Activated naive CD4-positive, alpha-beta T cell treated with anti-CD3 and anti-CD28 coated beads, Interleukin-2, amount 10 ng/mL, durations not matched to agents 7 days and 5 days (primary cell): ENCODE measurements around the gene SECTM1.
"Not testable (repeated sequence)": the region's sequence is repeated elsewhere in the genome, so short reads cannot be mapped to it uniquely, and the experiment has no call there.

Source experiments
- CTCF ChIA-PET: fragments of 350-600 bp; sonication (Branson Sonifier 250); formaldehyde crosslinking; loops from one replicate; lab custom pipeline; 2021; ENCODE audit warnings: antibody characterized with exemption; lab: Charles Lee
- DNase-seq: peaks from one replicate; pipeline ENCODE4 v3.0.0-alpha.2; 2020
- H3K27ac Mint-ChIP-seq: one replicate; pipeline ENCODE4 v1.8.0; 2021; ENCODE audit warnings: mild to moderate bottlenecking, moderate library complexity, mixed read lengths
- H3K27me3 Mint-ChIP-seq: one replicate; pipeline ENCODE4 v1.8.0; 2021; ENCODE audit warnings: mild to moderate bottlenecking, mixed read lengths
- H3K36me3 Mint-ChIP-seq: one replicate; pipeline ENCODE4 v1.8.0; 2021; ENCODE audit warnings: mixed read lengths
- H3K4me1 Mint-ChIP-seq: one replicate; pipeline ENCODE4 v1.8.0; 2021; ENCODE audit warnings: mixed read lengths
- H3K4me3 Mint-ChIP-seq: one replicate; pipeline ENCODE4 v1.8.0; 2021; ENCODE audit warnings: mild to moderate bottlenecking, moderate library complexity, mixed read lengths
- H3K9me3 Mint-ChIP-seq: one replicate; pipeline ENCODE4 v1.8.0; 2021; ENCODE audit warnings: mixed read lengths

The SECTM1 gene

DNA sequence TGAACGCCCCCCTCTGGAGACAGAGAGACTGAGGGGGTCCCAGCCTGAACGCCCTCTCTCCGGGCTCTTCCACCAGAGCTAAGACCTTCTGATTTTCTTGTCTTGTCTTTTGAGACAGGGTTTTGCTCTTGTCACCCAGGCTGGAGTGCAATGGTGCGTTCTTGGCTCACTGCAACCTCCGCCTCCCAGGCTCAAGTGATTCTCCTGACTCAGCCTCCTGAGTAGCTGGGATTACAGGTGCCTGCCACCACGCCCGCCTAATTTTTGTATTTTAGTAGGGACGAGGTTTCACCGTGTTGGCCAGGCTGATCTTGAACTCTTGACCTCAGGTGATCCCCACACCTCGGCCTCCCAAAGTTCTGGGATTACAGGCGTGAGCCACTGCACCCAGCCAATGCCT is 14.4 kb upstream of the SECTM1 start:
- peaks cover 58% of the 10 kb centered on the region for H3K27me3 Mint-ChIP-seq
- H3K4me3 Mint-ChIP-seq, DNase-seq, H3K4me1 Mint-ChIP-seq, H3K36me3 Mint-ChIP-seq, H3K9me3 Mint-ChIP-seq, H3K27ac Mint-ChIP-seq: not testable (repeated sequence)
- CTCF ChIA-PET = interaction anchor here (1.0 to 1.7 kb wide), 2 partner anchors 67 to 106 kb away, joined by 3 read pairs; no protein-coding TSS in a partner anchor

GRCh38 chr17:82346342-82347300 is 13.1 kb upstream of the SECTM1 start:
- Mint-ChIP-seq H3K4me1 (peaks cover 7% of the 10 kb centered on the region), H3K9me3 (no peaks in the 10 kb centered on the region), H3K27ac (no peak overlapping the region), H3K36me3 (no peaks in the 10 kb centered on the region), H3K4me3 (no peak overlapping the region), H3K27me3 (peaks cover 62% of the 10 kb centered on the region)
- CTCF ChIA-PET = interaction anchor here (1.0 to 1.1 kb wide), 2 partner anchors 10 to 45 kb away, joined by 3 read pairs; no protein-coding TSS in a partner anchor
- DNase-seq = no peak

GRCh38 chr17:82345151-82345976 is 11.8 kb upstream of the SECTM1 start:
- no peak for DNase-seq
- Mint-ChIP-seq H3K9me3 (peaks cover 2% of the 10 kb centered on the region), H3K27ac (no peak overlapping the region), H3K36me3 (no peaks in the 10 kb centered on the region), H3K4me1 (peaks cover 7% of the 10 kb centered on the region), H3K27me3 (peaks cover 57% of the 10 kb centered on the region), H3K4me3 (no peak overlapping the region)
- CTCF ChIA-PET = interaction anchor here (1.1 kb wide), 1 partner anchor 12 kb away, joined by 3 read pairs; no protein-coding TSS in a partner anchor

DNA sequence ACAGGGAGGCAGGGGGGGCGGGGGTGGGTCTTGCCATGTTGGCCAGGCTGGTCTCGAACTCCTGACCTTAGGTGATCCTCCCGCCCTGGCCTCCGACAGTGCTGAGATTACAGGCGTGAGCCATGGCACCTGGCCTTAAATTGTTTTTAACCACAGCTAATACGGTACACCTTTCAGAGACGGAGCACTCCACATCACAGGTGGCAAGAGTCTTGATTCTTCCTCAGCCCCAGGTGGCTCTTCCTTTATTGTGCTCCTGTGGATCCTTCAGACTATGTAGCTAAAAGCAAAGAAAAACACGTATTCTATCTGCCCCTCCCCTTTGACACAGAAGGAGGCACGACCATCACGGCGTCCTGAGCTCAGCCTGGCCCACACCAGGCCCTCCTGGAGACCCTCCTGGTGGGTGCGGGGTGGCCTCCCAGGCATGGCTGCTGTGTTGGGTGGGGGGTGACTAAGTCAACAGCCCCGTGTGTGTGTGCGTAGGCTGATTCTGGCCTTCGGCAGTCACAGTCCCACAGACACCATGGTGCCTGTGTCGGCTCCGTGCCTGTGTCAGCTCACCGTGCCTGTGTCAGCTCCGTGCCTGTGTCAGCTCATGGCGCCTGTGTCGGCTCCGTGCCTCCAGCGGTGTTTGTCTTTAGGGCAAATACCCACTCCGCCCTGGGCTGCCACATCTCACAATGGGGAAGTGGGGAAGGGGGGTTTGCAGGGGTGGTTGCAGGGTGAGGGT is 10.8 kb upstream of the SECTM1 start:
- H3K4me1 Mint-ChIP-seq = peaks cover 7% of the 10 kb centered on the region
- CTCF ChIA-PET = interaction anchor here (0.6 to 1.5 kb wide), 3 partner anchors 8 to 96 kb away, joined by 3 to 4 read pairs (median 3); partner anchors contain the start of gene SECTM1
- H3K27me3 Mint-ChIP-seq = peaks cover 51% of the 10 kb centered on the region
- H3K9me3 Mint-ChIP-seq = peaks cover 2% of the 10 kb centered on the region
- H3K36me3 Mint-ChIP-seq = no peaks in the 10 kb centered on the region
- H3K4me3 Mint-ChIP-seq = no peak overlapping the region
- no peak overlapping the region for H3K27ac Mint-ChIP-seq
- no peak for DNase-seq

GRCh38 chr17:82343560-82343959 is 10.0 kb upstream of the SECTM1 start:
- no peak overlapping the region for H3K27ac Mint-ChIP-seq
- no peak for DNase-seq
- no peak overlapping the region for H3K4me3 Mint-ChIP-seq
- CTCF ChIA-PET = interaction anchor here (0.8 to 1.5 kb wide), 2 partner anchors 9 to 10 kb away, joined by 3 to 4 read pairs; partner anchors contain the start of gene SECTM1
- H3K27me3 Mint-ChIP-seq = peaks cover 52% of the 10 kb centered on the region
- H3K4me1 Mint-ChIP-seq = peaks cover 7% of the 10 kb centered on the region
- H3K36me3 Mint-ChIP-seq = no peaks in the 10 kb centered on the region
- peaks cover 2% of the 10 kb centered on the region for H3K9me3 Mint-ChIP-seq

GRCh38 chr17:82342361-82343079 is 9.0 kb upstream of the SECTM1 start:
- H3K9me3 Mint-ChIP-seq = peaks cover 2% of the 10 kb centered on the region
- CTCF ChIA-PET = no interaction called here
- H3K4me1 Mint-ChIP-seq = peaks cover 7% of the 10 kb centered on the region
- no peak for DNase-seq
- H3K27me3 Mint-ChIP-seq = peaks cover 48% of the 10 kb centered on the region
- no peaks in the 10 kb centered on the region for H3K36me3 Mint-ChIP-seq
- no peak overlapping the region for H3K4me3 Mint-ChIP-seq
- H3K27ac Mint-ChIP-seq = no peak overlapping the region

DNA sequence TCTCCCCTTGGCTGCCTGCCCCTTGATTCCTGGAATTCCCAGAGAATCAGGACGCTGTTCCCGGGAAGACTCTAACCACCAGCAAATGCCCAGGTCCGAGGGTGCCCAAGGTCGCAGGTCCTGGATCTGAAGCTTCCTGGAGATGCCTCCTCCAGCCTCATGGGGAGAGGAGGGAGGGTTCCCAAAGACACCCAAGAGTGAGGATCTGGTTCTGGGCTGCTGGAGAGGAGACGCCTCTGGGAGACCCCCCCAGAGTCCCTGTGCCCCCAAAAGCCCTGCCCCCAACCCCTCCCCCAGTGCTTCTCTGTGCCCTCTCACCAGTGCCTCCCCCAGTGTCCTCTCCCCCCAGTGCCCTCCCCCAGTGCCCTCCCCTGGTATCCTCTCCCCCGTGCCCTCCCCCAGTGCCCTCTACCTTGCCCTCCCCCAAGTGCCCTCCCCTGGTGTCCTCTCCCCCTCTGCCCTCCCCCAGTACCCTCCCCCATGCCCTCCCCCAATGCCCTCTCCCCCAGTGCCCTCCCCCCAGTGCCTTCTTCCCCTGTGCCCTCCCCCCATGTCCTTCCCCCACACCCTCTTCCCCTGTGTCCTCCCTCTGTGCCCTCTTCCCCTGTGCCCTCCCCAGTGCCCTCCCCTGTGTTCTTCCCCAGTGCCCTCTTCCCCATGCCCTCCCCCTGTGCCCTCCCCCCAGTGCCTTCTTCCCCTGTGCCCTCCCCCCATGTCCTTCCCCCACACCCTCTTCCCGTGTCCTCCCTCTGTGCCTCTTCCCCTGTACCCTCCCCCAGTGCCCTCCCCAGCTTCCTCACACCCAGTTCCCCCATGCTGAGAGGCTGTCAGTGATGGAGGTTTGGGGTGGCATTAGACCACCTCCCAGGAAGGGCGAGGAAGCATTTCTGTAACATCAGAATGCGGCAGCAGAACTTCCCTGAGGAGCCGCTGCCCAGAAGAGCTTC is 6.3 kb upstream of the SECTM1 start:
- no peak for DNase-seq
- Mint-ChIP-seq H3K27me3 (peaks cover 43% of the 10 kb centered on the region), H3K27ac (no peak overlapping the region), H3K36me3 (peaks cover 1% of the 10 kb centered on the region), H3K4me1 (peaks cover 15% of the 10 kb centered on the region), H3K4me3 (no peak overlapping the region), H3K9me3 (peaks cover 2% of the 10 kb centered on the region)
- CTCF ChIA-PET = no interaction called here

- CTCF ChIA-PET = interaction anchor here (0.7 to 1.3 kb wide), 2 partner anchors 18 to 96 kb away, joined by 3 read pairs; no protein-coding TSS in a partner anchor
- H3K4me1 Mint-ChIP-seq = peaks cover 23% of the 10 kb centered on the region
These were observed 5.5 kb upstream of the SECTM1 start for GRCh38 chr17:82338858-82339633.

GRCh38 chr17:82334622-82335394 is 1.2 kb upstream of the SECTM1 start:
- DNase-seq = peak; percentile 58
- H3K27me3 Mint-ChIP-seq = peaks cover 65% of the 10 kb centered on the region
- peak overlapping the region; percentile 95 for H3K27ac Mint-ChIP-seq
- peaks cover 39% of the 10 kb centered on the region for H3K4me1 Mint-ChIP-seq
- H3K4me3 Mint-ChIP-seq = peak overlapping the region; percentile 96
- CTCF ChIA-PET = no interaction called here
- H3K9me3 Mint-ChIP-seq = no peaks in the 10 kb centered on the region
- peaks cover 2% of the 10 kb centered on the region for H3K36me3 Mint-ChIP-seq

More at GRCh38 chr17:82338858-82339633, 5.5 kb upstream of the SECTM1 start:
- peaks cover 46% of the 10 kb centered on the region for H3K27me3 Mint-ChIP-seq
- H3K27ac Mint-ChIP-seq = no peak overlapping the region
- H3K4me3 Mint-ChIP-seq = no peak overlapping the region
- H3K9me3 Mint-ChIP-seq = peaks cover 2% of the 10 kb centered on the region
- H3K36me3 Mint-ChIP-seq = peaks cover 2% of the 10 kb centered on the region
- DNase-seq = no peak

- DNase-seq = no peak
- Mint-ChIP-seq H3K27ac (peak overlapping the region; percentile 95), H3K36me3 (peaks cover 2% of the 10 kb centered on the region), H3K27me3 (peaks cover 60% of the 10 kb centered on the region), H3K9me3 (no peaks in the 10 kb centered on the region), H3K4me3 (peak overlapping the region; percentile 96), H3K4me1 (peaks cover 39% of the 10 kb centered on the region)
- CTCF ChIA-PET = interaction anchor here (1.4 to 1.6 kb wide), 2 partner anchors 10 to 33 kb away, joined by 4 to 5 read pairs; no protein-coding TSS in a partner anchor
These were observed 647 bp upstream of the SECTM1 start for GRCh38 chr17:82334204-82334621.
